ENCODE data around the gene IRX2.

The IRX2 gene

DNA sequence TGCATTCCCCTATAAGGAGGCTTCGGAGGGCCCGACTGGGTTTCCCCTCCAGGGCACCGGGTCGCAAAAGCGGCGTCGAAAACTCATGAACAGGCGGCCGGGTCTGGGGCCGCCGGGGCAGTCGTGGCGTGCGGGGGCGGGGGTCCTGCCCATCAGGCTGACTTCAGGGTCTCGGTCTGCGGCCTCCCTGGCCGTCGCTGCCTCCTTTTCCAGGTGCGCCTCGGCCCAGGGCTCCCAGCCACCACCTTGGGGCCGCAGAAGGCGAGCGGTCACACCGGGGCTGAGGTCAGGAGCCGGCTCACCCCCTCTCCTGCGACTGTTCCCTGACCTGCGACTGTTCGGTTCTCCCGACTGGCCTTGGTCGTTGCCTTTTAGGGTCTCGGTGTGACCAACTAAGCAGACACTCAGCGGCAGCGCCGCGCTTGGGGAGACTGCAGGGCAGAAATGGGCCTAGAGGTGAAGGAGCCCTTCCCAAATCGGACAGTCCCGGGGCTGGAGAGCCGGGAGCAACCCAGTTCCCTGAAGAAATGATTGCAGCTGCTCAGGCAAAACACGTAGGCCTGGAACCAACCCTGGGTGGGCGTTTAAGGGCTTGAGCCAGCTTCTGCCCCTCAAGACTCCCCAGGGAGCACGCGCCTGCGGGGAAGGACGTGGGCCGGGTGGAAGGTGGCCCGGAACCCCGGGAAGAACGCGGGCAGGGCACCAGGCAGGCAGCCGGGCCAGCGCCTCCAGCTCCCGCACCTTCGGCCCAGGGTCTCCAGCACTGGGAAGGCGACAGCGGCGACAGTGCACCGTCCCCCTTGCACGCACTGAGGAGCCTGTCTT is 11.2 kb downstream of the IRX2 start:
- no peak for DNase-seq

DNA sequence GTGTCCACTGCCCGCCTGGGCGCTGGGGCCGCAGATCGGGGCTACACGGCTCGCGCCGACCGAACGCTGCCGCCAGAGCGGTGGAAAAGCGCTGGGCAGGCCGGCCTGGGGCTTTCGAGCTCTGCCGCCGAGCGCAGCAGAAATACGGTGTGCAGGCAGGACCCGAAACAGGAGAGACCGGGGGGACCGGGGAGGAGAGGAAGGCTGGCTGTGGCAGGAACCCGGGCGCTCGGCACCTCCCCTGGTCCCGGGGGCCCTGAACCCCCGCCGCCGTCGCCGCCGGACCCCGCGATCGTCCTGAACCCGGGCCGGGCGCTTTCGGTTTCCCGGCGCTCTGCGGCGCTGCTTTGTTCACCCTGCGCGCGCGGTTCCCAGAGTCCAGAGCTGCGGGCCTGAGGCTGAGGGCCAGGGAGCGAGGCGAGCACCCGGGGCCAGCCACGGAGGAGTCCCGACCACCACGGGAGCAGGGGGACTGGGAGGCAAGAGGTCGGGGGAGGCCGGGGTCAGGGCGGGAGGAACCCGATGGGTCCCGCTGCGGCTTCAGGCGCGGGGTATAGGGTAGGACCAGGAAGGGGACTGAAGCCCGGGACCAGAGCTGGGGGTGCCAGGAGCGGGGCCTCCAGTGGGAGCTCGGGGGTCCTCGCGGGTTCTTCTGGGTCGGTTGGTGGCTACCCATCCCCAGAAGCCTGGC is 12.0 kb downstream of the IRX2 start:
- no peak for DNase-seq

DNA sequence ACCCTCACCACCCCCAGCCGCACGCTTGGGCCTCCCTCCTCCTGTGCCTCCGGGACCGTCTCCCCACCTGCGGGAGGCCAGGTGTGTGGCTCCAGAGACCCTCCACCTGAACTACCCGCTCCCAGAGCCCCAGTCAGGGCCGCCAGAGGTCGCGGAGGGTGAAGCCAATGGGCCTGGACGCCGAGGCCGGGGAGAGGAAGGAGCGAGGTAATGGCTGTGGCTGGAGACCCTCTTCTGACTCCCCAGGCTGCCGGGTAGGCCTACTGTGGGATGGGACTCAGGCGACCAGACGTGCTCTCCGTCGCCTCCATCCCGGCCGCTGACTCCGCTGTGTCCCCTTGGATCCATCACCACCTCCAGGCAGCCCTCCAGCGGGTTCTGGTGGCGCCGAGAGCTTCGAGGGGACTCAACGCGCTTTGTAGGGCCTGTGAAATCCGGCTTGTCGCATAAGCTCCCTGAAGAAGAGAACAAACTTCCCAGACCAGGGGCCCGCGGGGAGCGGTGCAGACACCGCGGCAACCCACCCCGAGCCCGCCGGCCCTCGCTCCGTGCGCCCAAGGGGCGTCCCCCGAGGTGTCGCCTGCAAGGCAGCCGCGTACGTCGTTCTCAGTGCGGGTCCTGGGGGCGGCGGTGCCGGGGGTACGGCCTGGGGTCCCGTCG is 12.6 kb downstream of the IRX2 start:
- DNase-seq = no peak

DNA sequence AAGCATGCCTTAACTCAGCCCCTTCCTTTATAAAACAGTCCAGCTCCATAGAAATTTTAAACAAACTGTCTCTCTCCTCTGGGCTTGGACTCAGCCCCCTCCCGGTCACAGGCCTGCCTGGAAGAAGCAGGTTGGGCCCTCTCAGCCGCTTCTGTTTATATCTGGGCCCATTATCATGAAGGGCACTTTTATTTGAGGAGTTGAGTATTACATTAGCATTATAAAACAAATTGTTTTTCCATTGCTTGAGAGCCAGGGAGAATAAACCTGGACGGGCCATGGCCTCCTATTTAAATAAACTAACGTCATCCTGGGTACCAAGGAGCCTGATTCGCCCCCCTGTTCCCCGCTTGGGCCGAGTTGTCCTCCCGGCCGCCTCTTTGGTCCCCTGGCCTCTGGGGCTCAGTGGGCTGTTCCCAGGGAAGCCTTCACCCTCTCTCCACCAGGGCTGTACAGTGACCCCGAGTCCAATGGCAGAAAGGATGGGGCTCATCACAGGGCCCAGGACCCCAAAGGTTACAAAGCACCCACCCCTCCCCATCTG is 13.2 kb downstream of the IRX2 start:
- no peak for DNase-seq

DNA sequence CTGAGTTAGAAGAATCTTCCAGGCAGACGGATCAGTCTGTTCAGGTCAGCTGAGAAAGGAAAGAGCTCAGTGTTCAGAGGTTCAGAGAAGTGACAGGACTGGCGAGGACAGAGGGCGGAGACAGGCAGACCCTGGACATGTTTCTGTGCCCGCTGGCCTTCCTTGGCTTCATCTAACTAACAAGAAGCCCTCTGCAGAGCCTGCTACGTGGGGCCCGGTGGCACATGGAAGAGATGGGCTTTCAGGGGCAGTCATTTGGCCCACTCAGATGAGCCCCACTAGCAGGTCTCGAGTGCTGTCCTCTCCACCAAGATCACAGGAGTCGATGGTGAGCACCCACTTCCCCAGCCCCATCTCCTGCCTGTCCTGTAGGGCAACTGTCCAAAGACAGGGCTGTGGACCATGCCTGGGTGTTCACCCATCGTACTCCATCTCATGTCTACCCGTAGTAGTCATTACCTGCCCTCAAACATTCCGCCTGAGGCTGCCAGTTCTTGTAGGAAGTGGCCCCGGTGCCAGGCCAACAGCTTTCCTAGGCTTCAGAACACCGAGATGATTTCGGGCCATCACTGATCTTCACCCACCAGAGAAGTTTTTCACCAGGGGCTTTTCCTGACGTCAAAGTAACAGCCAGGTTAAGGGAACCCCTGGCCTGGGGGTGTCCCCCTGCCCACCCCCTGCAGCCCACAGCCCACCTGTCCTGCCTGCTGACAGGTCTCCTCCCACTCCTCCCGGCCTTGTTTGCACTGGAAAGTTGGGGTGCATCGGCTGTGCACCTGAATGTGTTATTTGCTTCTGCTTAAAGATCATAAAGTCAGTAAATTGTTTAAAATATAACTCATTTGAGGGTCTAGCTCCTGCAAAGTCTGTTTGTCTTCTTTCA is 14.0 kb downstream of the IRX2 start:
- no peak for DNase-seq

DNA sequence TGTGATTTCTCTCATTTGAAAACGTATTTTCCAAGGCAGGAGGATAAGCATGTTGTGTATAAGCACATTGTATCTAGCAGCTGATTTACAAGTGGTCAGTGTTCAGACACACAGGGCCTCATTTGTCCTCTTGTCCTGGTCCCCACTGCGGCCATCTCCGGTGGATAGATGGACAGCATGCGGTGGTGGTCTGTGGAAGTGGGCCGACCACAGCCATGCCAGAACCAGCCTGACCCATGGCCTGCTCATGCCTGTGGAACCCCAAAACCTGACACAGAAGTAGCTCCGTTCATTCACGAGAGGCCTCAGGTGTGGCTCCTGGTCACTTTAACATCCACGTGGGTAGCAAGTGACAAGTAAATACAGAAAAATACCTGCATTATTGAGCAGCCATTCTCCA is 14.6 kb downstream of the IRX2 start:
- DNase-seq = no peak

DNA sequence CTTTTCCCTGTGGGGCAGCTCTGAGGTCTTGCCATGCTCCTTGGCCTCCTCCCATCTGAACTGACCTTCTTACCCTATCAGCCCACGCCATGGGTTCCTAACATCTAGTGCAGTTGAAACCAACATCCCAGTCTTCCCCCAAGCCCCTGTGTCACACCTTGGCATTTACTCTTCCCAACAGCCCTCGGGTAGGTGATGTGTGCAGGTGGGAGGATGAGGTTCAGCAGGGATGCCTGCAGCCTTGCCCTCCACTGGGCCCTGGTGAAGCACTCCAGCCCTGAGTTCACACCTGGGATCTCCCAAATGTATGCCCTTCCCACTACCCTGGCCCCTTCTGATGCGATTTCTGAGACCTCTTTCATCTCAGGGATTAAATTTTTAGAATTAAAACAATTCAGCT is 15.5 kb downstream of the IRX2 start:
- DNase-seq = no peak

DNA sequence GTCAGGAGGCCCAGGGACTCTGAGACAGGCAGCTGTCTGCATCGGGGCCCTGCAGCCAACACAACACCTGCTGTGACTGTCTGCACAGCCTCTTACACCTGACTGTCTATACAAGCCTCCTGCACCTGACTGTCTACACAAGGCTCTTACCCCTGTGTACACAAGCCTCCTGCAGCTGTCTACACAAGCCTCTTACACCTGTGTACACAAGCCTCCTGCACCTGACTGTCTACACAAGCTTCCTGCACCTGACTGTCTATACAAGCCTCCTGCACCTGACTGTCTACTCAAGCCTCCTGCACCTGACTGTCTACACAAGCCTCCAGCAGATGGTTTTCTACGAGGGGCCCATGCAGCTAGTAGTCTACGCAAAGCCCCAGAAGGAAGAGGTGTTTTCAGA is 18.6 kb downstream of the IRX2 start:
- DNase-seq = no peak

DNA sequence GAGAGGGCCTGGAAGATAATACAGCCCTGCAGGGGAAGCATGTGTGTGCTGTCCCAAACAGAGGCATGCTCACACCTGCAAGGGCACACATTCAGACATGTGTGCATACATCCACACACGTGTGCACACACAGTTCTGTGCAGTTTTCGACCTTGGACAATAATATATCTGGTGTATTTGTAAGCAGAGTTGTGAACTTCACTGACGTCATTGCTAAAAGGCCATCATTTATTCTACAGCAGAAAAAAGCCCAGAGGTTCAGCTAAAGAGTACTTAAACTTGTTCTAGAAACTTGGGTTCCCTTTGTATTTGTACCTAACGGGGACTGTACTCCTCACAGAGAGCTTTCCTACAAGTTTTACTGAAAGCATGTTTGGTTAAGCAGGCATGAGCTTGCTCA is 19.5 kb downstream of the IRX2 start:
- DNase-seq = no peak

DNA sequence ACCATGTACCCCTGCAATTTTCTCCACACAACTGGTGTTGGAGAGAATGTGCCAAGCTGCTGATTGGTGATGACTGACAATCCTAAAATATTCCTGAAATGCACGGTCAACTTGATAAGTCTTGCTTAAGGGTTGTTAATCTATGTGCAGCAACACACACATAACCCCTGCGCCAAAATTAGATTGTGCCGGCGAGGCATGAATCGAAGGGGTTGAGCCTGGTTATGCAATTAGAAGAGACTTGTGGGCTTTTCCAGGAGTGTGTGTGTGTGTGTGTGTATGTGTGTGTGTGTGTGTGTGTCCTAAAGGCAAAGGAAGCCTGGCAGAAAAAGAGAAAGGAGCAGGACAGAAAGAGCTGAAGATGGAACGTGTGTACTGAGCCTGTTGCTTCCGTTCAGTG is 22.3 kb downstream of the IRX2 start:
- no peak for DNase-seq

DNA sequence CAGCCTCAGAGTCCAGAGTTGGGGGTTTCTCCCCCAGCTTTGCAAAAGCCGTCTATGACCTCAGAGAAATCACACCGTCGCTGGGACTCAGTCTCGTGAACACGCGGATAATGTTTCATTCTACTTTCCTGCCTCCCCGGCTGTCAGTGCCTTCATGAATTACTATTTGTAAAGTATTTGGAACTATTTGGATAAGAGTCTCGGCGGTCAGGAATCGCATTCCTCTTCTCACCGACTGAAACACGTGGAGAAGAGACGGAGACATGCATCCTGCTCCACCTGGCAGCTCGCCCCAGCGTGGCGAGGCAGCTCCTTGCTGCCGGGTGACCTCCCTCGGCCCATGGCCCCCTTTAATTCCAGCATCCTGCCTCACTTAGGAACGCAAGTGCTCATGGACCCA is 23.9 kb downstream of the IRX2 start:
- DNase-seq = no peak

DNA sequence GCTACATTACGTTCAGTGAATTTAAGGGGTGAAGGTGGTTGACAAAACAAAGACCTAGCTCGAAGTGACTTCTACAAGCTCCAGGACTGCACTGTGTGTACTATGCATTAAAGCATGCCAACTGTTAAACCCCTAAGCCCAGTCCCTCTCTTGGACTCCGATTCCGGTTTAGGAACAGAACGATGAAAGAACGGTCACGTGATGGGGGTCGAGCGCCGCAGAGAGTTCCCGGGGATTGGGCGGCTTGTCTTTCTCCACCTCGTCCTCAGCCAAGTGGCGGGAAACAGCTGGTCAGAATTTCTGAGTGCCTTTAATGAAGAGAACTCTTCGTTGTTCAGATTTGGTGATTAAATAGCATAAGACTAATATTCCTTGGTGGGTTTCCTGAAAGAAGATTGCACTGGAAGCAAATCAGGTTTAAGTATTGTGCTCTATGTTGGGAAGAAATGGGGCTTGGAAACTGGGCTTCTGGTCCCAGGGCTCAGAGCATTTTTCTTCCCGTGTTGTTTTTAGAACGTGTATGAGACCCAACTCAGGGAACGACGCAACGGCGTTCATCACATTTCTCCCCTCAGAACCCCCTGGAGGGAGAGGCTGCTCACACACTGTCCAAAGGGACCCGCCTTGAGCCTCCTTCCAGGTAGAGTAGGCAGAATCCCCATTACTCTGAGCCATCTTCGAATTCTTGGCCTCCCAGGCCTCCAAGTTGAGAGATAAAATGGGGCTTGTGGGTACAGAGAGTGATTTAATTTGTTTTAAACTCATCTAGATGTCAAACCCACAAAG is 25.3 kb downstream of the IRX2 start:
- DNase-seq = no peak

DNA sequence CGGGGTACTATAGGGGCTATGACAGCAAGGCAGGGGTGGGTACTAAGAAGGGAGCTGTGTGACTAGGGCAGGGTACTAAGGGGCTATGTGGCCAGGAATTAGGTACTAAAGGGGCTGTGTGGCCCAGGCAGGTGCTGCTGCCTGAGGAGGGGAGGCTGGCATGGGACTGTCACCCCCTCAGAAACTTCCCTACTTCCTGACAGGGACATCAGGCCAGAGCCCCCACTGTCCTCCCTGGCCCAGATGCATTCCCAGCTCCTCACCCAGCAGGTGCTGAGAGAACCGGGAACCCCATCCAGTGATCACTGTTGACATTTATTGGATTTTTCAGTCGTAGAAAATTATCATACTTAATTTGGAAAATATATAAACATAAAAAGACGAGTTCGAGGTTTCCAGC is 26.6 kb downstream of the IRX2 start:
- DNase-seq = no peak

DNA sequence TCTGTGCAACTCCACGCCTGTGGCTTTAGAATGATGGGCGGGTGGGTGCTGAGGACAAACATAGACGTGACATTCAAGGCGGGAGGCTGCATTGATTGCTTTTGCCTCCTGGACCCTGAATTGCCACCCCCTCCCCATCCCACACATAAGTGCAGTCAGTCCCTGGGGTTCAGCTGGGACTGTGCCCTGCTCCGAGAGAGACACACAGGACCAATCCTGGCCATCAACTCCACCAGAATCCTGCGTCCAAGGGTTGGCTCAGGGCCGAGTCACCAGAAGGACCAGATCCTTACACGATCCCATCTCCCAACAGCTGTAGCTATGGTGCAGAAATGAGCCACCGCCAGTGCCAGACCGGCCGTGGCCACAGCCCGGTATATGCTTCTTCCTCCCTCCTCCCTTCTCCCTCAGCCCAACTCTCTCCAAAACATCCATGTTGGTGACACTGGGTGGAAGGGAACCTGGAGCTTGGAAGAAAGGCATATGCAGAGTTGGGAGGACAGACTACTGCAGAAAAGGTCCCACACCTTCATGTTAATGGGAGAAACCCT is 27.4 kb downstream of the IRX2 start:
- DNase-seq = no peak

DNA sequence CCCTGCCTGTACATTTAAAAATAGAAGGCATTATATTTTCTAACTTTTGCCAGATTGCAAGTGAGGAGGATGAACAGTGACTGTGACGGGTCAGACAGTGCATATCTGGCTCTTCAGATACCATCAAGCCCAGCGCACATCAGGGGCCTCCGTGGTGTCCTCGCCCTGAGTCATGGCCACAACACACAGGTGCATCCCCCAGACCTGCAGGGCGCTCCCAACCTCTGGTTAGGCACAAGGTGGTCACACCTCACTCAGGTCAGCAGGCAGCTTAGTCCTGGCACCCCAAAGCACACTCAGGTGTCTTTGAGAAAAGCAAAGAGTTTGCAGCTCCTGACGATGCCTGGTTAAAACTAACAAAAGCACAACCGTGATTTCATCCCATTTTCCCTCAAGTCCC is 28.6 kb downstream of the IRX2 start:
- no peak for DNase-seq

DNA sequence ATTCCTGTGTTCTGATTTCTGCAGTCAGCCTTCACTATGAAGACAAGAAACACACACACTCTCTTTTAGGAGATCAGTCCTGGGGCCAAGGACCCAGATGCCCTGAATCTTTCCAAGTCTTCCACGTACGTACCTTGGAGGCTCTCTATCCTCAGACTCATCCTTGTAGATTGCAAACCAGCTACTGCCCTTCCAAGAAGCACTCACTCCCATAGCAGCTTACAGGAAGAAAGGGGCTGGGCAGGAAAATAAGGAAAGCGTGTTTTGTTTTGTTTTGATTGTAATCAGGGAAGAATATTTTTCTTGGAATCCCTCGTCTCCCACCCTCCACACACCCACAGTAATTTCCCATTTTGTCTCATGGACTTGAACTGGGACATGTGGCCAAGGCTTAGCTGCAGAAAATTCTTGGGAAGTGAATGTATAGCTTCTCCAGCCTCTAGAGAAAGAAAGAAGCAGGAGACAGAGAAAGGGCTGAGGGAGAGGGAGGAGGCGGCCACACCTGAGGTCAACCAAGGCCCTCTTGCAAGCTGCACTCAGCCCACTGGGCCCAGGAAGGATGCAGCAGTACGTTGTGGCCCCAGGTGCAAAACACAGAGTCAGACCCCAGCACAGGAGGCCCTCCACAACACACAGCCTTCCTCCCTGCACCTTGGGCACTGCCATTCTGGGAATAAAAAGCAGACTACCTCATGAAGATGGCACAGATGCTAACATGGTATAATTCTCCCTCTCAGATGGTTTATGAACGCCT is 29.9 kb downstream of the IRX2 start:
- no peak for DNase-seq

DNA sequence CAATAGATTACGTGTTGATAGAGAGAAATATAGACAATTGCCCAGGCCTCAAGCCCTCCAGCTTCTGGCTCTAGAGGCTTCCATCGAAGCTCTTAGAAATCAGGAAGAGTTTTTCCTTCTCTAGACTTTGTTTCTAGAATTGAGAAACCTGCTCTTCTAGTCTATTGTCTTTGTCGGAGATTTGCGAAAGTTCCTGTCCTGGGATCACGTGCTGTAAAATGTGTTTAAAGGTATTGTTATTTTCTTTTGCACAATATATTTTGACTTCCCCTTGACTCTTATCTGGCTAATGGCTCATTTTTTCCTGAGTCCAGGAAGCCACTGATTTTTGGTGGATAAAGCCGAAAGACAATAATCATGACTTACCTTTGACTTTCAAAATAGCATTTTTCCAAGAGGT is 32.1 kb downstream of the IRX2 start:
- no peak for DNase-seq

DNA sequence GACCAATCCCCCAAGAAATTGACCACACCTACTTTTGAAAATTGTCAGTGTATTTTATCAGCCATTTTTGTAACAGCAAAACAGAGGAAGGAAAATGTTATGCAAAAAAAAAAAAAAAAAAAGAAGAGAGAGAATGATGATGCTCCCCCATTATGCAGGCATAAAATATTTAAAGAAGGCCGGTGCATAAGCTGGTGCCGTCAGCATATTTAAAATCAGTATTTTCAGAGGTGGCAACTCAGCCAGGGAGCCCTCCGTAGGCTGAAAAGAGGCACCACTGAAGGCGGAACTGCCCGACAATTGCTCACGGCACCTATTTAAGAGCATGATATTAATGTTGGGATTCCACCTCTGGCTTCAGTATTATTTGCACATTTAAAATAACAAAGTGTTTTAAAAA is 33.4 kb downstream of the IRX2 start:
- DNase-seq = no peak

DNA sequence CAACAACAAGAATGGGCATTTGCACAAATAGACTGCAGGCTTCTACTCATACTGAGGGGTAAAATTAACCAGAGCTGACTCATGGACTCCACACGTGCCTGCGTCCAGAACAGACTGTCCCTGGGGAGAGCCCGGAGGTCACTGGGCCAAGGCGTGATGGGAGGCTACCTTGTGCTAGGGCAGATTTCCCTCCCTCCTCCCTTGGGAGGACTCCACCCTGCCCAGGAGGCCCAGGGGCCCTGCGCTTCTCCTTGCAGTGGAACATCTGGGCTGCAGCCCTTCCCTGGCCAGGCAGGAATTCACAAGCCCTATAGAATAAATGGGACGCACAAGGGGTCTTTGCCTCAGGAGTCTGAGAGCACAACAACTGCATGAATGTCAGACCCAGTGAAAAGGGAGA is 35.6 kb downstream of the IRX2 start:
- DNase-seq = no peak

DNA sequence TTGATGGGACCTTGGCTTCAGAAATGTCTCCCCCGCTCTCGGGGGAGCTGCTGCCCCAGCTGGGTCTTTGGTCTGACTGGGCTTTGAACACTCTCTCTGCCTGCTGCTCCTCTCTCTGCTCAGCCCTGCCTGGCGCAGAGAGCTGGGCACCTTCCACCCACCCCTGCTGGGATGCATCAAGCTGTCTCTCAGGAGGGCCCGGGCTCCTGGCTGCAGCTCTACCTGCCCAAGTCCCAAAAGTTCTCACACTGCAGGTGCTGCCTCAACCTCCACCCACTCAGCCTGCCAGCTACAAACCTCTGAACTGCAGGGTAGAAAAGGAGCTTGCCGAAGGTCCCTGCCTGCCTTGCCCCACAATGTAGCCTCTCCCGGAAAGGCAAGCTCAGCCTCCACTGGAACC is 36.7 kb downstream of the IRX2 start:
- no peak for DNase-seq

DNA sequence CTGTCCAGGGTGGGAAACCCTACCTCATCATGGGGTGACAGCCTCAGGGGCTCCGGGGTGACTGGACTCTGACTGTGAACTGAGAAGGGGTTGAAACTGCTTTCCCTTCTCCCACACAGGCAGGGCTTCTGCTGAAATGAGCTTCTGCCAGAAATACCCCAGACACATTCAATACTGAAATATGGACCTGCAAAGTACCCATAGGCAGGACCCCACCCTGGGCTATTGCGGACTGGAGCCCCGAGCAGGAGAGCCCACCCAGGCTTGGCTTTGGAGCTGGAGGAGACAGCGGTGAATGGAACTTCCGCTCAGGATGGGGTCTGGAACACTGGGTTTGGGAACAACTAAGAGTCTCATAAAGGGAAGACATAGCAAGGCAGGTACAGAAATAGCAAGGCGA is 37.5 kb downstream of the IRX2 start:
- DNase-seq = no peak
